GM23338 (cell line): ENCODE measurements around the gene CD109.

ENCODE experiments used
- CREB1 ChIP-seq: fragments of 250-450 bp; sonication (Bioruptor Pico); IDR thresholded peaks from 2 replicates; pipeline ENCODE4 v1.5.0; 2020; ENCODE audit warnings: low read depth, mild to moderate bottlenecking, moderate library complexity
- CTCF ChIP-seq, 2 experiments: fragments of 200-600 bp in 1 of 2; sonication (generic) in 1 of 2; conservative IDR thresholded peaks; 2 replicates each; pipeline versions ENCODE4 v1.5.1 to v1.6.1; 2016 to 2017; ENCODE audit warnings: antibody characterized with exemption in 2 of 2, low read depth in 2 of 2, mild to moderate bottlenecking in 2 of 2, moderate library complexity in 1 of 2
- ETS1 ChIP-seq: IDR thresholded peaks from 2 replicates; pipeline ENCODE4 v1.6.1; 2016; ENCODE audit warnings: antibody characterized with exemption
- EZH2 ChIP-seq: fragments of 200-600 bp; sonication (generic); IDR thresholded peaks from one replicate; pipeline ENCODE4 v1.8.0; 2017; ENCODE audit warnings: antibody characterized with exemption, mild to moderate bottlenecking, low read depth; ENCODE audit not compliant: unreplicated experiment
- EZH2phosphoT487 ChIP-seq: fragments of 200-600 bp; sonication (generic); IDR thresholded peaks from one replicate; pipeline ENCODE4 v1.8.1; 2018; ENCODE audit warnings: antibody characterized with exemption; ENCODE audit not compliant: unreplicated experiment
- JUNB ChIP-seq: IDR thresholded peaks from one replicate; pipeline ENCODE4 v1.6.1; 2016; ENCODE audit warnings: antibody characterized with exemption; ENCODE audit not compliant: unreplicated experiment
- NANOG ChIP-seq: IDR thresholded peaks from 2 replicates; pipeline ENCODE4 v1.6.1; 2016; ENCODE audit warnings: antibody characterized with exemption, borderline replicate concordance
- POLR2AphosphoS5 ChIP-seq: IDR thresholded peaks from 2 replicates; pipeline ENCODE4 v1.6.1; 2016; ENCODE audit warnings: antibody characterized with exemption, low read depth
- REST ChIP-seq: IDR thresholded peaks from one replicate; pipeline ENCODE4 v1.6.1; 2018; ENCODE audit warnings: antibody characterized with exemption; ENCODE audit not compliant: unreplicated experiment
- ZNF331 ChIP-seq: fragments of 250-450 bp; sonication (Bioruptor Pico); IDR thresholded peaks from 2 replicates; pipeline ENCODE4 v1.5.0; 2020; ENCODE audit warnings: low read depth, mild to moderate bottlenecking, moderate library complexity
- ZNF462 ChIP-seq: fragments of 250-450 bp; sonication (Bioruptor Pico); IDR thresholded peaks from 2 replicates; pipeline ENCODE4 v1.5.0; 2020; ENCODE audit warnings: mild to moderate bottlenecking, moderate library complexity

- TF ChIP-seq CTCF (conservative IDR thresholded peaks at IDR 0.05; ENCODE audit: low read depth in 2 of 2) (no peak), EZH2 (no peak), JUNB (no peak), POLR2AphosphoS5 (no peak), REST (no peak), EZH2phosphoT487 (no peak), ETS1 (no peak), CREB1 (CRISPR knock-in tag) (no peak), ZNF462 (CRISPR knock-in tag) (no peak), NANOG (no peak), ZNF331 (CRISPR knock-in tag) (no peak)
Observed at GRCh38 chr6:73734832-73735453, 38.9 kb downstream of the CD109 start.
